MM.1S (cell line): ENCODE results near the gene APPBP2.

ENCODE experiments used
- EZH2 ChIP-seq: fragments of 300-600 bp; sonication (generic); optimal IDR thresholded peaks from 2 replicates; pipeline ENCODE3; 2017; ENCODE audit warnings: low read depth, mild to moderate bottlenecking, antibody characterized with exemption, low read length, mixed read lengths
- TF ChIP-seq, protein P1 (sequence below): fragments of 300-600 bp; sonication (generic); IDR thresholded peaks from 2 replicates; pipeline ENCODE4 v1.5.1; 2016; ENCODE audit warnings: antibody characterized with exemption, low read length, mixed read lengths

GRCh38 chr17:60563743-60564142 lies 37.7 kb upstream of the APPBP2 start:
- TF ChIP-seq, protein P1, sequence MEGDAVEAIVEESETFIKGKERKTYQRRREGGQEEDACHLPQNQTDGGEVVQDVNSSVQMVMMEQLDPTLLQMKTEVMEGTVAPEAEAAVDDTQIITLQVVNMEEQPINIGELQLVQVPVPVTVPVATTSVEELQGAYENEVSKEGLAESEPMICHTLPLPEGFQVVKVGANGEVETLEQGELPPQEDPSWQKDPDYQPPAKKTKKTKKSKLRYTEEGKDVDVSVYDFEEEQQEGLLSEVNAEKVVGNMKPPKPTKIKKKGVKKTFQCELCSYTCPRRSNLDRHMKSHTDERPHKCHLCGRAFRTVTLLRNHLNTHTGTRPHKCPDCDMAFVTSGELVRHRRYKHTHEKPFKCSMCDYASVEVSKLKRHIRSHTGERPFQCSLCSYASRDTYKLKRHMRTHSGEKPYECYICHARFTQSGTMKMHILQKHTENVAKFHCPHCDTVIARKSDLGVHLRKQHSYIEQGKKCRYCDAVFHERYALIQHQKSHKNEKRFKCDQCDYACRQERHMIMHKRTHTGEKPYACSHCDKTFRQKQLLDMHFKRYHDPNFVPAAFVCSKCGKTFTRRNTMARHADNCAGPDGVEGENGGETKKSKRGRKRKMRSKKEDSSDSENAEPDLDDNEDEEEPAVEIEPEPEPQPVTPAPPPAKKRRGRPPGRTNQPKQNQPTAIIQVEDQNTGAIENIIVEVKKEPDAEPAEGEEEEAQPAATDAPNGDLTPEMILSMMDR, result no peak
- TF ChIP-seq EZH2, result no peak
